ENCODE measurements around the gene IFNGR2. TPM values are rescaled to one million over a fixed set of nuclear protein-coding genes. Genes with fewer than 3 reads are reported as not detected.

Gene IFNGR2
- total and polyA plus RNA-seq, 2 of the 8 experiments (the other 6 are each of a cell fraction or from before 2014, with no cell fraction given): 36.0 to 46.4 TPM

GRCh38 chr21:33430858-33431257 lies 27.6 kb downstream of the IFNGR2 start (continued):
- TF ChIP-seq GTF2F1 (IDR thresholded peaks at IDR 0.05; ENCODE audit: borderline replicate concordance, low read depth, low read length): no peak
- no peak for TF ChIP-seq ATF3 (IDR thresholded peaks at IDR 0.05; ENCODE audit: insufficient read depth, low read depth, low read length)
- TF ChIP-seq SIRT6 (IDR thresholded peaks at IDR 0.05; ENCODE audit: low read length): no peak
- no peak for TF ChIP-seq POU5F1 (IDR thresholded peaks at IDR 0.05; ENCODE audit: low read depth, low read length)
